Upper lobe of right lung (tissue), 1 donor: ENCODE data around the gene CPNE1. TPM values are rescaled to one million over a fixed set of nuclear protein-coding genes. Genes with fewer than 3 reads are reported as not detected.

Source experiments
- ATAC-seq: fragments of 200-7000 bp; cut with Tn5 transposase; one replicate; pipeline ENCODE4 v1.9.1; 2020; ENCODE audit warnings: mild to moderate bottlenecking, moderate library complexity
- DNase-seq: peaks from one replicate; pipeline ENCODE4 v3.0.0-alpha.2; 2020
- H3K27ac ChIP-seq: fragments of 200-600 bp; one replicate; pipeline ENCODE4 v1.8.0; 2022
- H3K27me3 ChIP-seq: fragments of 200-600 bp; one replicate; pipeline ENCODE4 v1.8.0; 2022; ENCODE audit warnings: mild to moderate bottlenecking
- H3K36me3 ChIP-seq: fragments of 200-600 bp; one replicate; pipeline ENCODE4 v1.8.0; 2022
- H3K4me1 ChIP-seq: fragments of 200-600 bp; one replicate; pipeline ENCODE4 v1.8.0; 2022
- H3K4me3 ChIP-seq: fragments of 200-600 bp; one replicate; pipeline ENCODE4 v1.8.0; 2022; ENCODE audit warnings: mild to moderate bottlenecking
- H3K9me3 ChIP-seq: fragments of 200-600 bp; one replicate; pipeline ENCODE4 v1.8.0; 2022
- CTCF ChIP-seq: fragments of 200-600 bp; IDR thresholded peaks from one replicate; pipeline ENCODE4 v1.8.0; 2022; ENCODE audit warnings: antibody characterized with exemption
- intact Hi-C: fragments of 100-400 bp; cut with DNase I; formaldehyde crosslinking; loops from one replicate; pipeline ENCODE4 v1.11.0; 2022
- total RNA-seq: library from RNA; stranded (reverse); fragmentation: NEBNext Ultra II Directional; extraction: Animal tissue kit (Norgen Biotek cat#: 25700); gene quantifications from one replicate; pipeline ENCODE4 v1.2.1, GENCODE V29; 2021
- donor health status: DM: no; HTN: yes; CAD: no; lungs with severe emphysema.

CPNE1 gene
- total RNA-seq, 1 donor from 2014 or later, result 179 TPM

- Histone ChIP-seq H3K27me3 (peaks cover 15% of the 10 kb centered on the region), H3K4me1 (peaks cover 13% of the 10 kb centered on the region), H3K36me3 (no peaks in the 10 kb centered on the region), H3K27ac (no peak overlapping the region), H3K9me3 (no peaks in the 10 kb centered on the region), H3K4me3 (peak overlapping the region; percentile 48)
- TF ChIP-seq CTCF, result no peak
- intact Hi-C loops, result no loop called here
- no peak for DNase-seq
- ATAC-seq, result no peak
These were observed 64.3 kb downstream of the CPNE1 start for GRCh38 chr20:35600176-35600992.

- ATAC-seq (no peak), DNase-seq (no peak)
- Histone ChIP-seq H3K36me3 (no peaks in the 10 kb centered on the region), H3K9me3 (no peaks in the 10 kb centered on the region), H3K4me3 (no peak overlapping the region), H3K4me1 (peaks cover 13% of the 10 kb centered on the region), H3K27me3 (peaks cover 15% of the 10 kb centered on the region), H3K27ac (no peak overlapping the region)
- TF ChIP-seq CTCF, result no peak
- intact Hi-C loops, result no loop called here
These were observed 65.0 kb downstream of the CPNE1 start for GRCh38 chr20:35599776-35600120.

- no peak for TF ChIP-seq CTCF
- Histone ChIP-seq H3K36me3 (no peaks in the 10 kb centered on the region), H3K27me3 (peaks cover 15% of the 10 kb centered on the region), H3K27ac (no peak overlapping the region), H3K4me1 (peaks cover 13% of the 10 kb centered on the region), H3K9me3 (no peaks in the 10 kb centered on the region), H3K4me3 (no peak overlapping the region)
- intact Hi-C loops, result no loop called here
- peak; percentile 49 for ATAC-seq
- DNase-seq, result peak; percentile 72
These were observed 65.6 kb downstream of the CPNE1 start for GRCh38 chr20:35598899-35599775.

GRCh38 chr20:35598476-35598875 lies 66.2 kb downstream of the CPNE1 start:
- intact Hi-C loops, result no loop called here
- Histone ChIP-seq H3K27ac (no peak overlapping the region), H3K4me1 (peaks cover 13% of the 10 kb centered on the region), H3K36me3 (no peaks in the 10 kb centered on the region), H3K9me3 (no peaks in the 10 kb centered on the region), H3K4me3 (no peak overlapping the region), H3K27me3 (peaks cover 15% of the 10 kb centered on the region)
- ATAC-seq (no peak), DNase-seq (no peak)
- no peak for TF ChIP-seq CTCF

- intact Hi-C loops, result no loop called here
- no peak for DNase-seq
- Histone ChIP-seq H3K9me3 (no peaks in the 10 kb centered on the region), H3K4me3 (no peak overlapping the region), H3K27ac (no peak overlapping the region), H3K36me3 (no peaks in the 10 kb centered on the region), H3K27me3 (peaks cover 15% of the 10 kb centered on the region), H3K4me1 (peaks cover 13% of the 10 kb centered on the region)
- ATAC-seq, result no peak
- TF ChIP-seq CTCF, result no peak
These were observed 67.5 kb downstream of the CPNE1 start for GRCh38 chr20:35597186-35597585.
